ENCODE data around the gene EMX2. TPM values are rescaled to one million over a fixed set of nuclear protein-coding genes. Genes with fewer than 3 reads are reported as not detected.

The EMX2 gene
- total and polyA plus RNA-seq, 2 experiments from 2014 or later, result not detected

- TF ChIP-seq, protein P1, sequence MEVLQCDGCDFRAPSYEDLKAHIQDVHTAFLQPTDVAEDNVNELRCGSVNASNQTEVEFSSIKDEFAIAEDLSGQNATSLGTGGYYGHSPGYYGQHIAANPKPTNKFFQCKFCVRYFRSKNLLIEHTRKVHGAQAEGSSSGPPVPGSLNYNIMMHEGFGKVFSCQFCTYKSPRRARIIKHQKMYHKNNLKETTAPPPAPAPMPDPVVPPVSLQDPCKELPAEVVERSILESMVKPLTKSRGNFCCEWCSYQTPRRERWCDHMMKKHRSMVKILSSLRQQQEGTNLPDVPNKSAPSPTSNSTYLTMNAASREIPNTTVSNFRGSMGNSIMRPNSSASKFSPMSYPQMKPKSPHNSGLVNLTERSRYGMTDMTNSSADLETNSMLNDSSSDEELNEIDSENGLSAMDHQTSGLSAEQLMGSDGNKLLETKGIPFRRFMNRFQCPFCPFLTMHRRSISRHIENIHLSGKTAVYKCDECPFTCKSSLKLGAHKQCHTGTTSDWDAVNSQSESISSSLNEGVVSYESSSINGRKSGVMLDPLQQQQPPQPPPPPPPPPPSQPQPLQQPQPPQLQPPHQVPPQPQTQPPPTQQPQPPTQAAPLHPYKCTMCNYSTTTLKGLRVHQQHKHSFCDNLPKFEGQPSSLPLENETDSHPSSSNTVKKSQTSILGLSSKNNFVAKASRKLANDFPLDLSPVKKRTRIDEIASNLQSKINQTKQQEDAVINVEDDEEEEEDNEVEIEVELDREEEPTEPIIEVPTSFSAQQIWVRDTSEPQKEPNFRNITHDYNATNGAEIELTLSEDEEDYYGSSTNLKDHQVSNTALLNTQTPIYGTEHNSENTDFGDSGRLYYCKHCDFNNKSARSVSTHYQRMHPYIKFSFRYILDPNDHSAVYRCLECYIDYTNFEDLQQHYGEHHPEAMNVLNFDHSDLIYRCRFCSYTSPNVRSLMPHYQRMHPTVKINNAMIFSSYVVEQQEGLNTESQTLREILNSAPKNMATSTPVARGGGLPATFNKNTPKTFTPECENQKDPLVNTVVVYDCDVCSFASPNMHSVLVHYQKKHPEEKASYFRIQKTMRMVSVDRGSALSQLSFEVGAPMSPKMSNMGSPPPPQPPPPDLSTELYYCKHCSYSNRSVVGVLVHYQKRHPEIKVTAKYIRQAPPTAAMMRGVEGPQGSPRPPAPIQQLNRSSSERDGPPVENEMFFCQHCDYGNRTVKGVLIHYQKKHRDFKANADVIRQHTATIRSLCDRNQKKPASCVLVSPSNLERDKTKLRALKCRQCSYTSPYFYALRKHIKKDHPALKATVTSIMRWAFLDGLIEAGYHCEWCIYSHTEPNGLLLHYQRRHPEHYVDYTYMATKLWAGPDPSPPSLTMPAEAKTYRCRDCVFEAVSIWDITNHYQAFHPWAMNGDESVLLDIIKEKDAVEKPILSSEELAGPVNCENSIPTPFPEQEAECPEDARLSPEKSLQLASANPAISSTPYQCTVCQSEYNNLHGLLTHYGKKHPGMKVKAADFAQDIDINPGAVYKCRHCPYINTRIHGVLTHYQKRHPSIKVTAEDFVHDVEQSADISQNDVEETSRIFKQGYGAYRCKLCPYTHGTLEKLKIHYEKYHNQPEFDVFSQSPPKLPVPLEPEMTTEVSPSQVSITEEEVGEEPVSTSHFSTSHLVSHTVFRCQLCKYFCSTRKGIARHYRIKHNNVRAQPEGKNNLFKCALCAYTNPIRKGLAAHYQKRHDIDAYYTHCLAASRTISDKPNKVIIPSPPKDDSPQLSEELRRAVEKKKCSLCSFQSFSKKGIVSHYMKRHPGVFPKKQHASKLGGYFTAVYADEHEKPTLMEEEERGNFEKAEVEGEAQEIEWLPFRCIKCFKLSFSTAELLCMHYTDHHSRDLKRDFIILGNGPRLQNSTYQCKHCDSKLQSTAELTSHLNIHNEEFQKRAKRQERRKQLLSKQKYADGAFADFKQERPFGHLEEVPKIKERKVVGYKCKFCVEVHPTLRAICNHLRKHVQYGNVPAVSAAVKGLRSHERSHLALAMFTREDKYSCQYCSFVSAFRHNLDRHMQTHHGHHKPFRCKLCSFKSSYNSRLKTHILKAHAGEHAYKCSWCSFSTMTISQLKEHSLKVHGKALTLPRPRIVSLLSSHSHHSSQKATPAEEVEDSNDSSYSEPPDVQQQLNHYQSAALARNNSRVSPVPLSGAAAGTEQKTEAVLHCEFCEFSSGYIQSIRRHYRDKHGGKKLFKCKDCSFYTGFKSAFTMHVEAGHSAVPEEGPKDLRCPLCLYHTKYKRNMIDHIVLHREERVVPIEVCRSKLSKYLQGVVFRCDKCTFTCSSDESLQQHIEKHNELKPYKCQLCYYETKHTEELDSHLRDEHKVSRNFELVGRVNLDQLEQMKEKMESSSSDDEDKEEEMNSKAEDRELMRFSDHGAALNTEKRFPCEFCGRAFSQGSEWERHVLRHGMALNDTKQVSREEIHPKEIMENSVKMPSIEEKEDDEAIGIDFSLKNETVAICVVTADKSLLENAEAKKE (CRISPR knock-in tag; IDR thresholded peaks at IDR 0.05), result no peak
- no peak for TF ChIP-seq STAT1 (IDR thresholded peaks at IDR 0.05; ENCODE audit: unreplicated experiment)
These were observed 17.2 kb downstream of the EMX2 start (continued) for GRCh38 chr10:117559712-117560111.

GRCh38 chr10:117560942-117561341 lies 18.4 kb downstream of the EMX2 start:
- H3K27ac Mint-ChIP-seq, result no peak overlapping the region
- Histone ChIP-seq H3K4me1 (ENCODE audit: insufficient read depth) (no peaks in the 10 kb centered on the region), H3K4me3 (no peak overlapping the region), H3K9me2 (ENCODE audit: insufficient read depth) (no peaks in the 10 kb centered on the region), H3K27ac (ENCODE audit: low read depth) (no peak overlapping the region), H3K79me2 (replicated peaks; ENCODE audit: insufficient read depth) (no peaks in the 10 kb centered on the region), H3F3A (replicated peaks; ENCODE audit: low read depth) (no peaks in the 10 kb centered on the region), H4K20me1 (replicated peaks; ENCODE audit: insufficient read depth) (no peaks in the 10 kb centered on the region), H3K27me3 (ENCODE audit: insufficient read depth) (peaks cover 13% of the 10 kb centered on the region), H3K36me3 (ENCODE audit: insufficient read depth) (no peaks in the 10 kb centered on the region), H2AFZ (no peak overlapping the region), H3K4me2 (no peak overlapping the region)
- no peak overlapping the region for H3K4me3 Mint-ChIP-seq
- DNase-seq (ENCODE audit: low spot score) (no peak), ATAC-seq (no peak)
- H3K36me3 Mint-ChIP-seq (ENCODE audit: low read depth), result no peaks in the 10 kb centered on the region
- peaks cover 12% of the 10 kb centered on the region for H3K4me1 Mint-ChIP-seq
- no peaks in the 10 kb centered on the region for H3K9me3 Mint-ChIP-seq
- no peak for TF ChIP-seq EZH2phosphoT487 (IDR thresholded peaks at IDR 0.05; ENCODE audit: unreplicated experiment)
- TF ChIP-seq CTCF (conservative IDR thresholded peaks at IDR 0.05; ENCODE audit: low read depth in 2 of 2), result no peak
- H3K27me3 Mint-ChIP-seq (ENCODE audit: insufficient read depth, low read depth, poor library complexity), result peaks cover 19% of the 10 kb centered on the region
